PC-3 (cell line): ENCODE results near the gene SLC30A10. TPM values are rescaled to one million over a fixed set of nuclear protein-coding genes. Genes with fewer than 3 reads are reported as not detected.

Source experiments
- ATAC-seq: fragments of 200-7000 bp; cut with Tn5 transposase; 2 replicates; pipeline ENCODE4 v1.9.1; 2020; ENCODE audit warnings: mild to moderate bottlenecking, moderate library complexity
- BruUV-seq: library from RNA; stranded (reverse); fragments of 400-500 nt; replicated peaks from 2 replicates; lab custom pipeline; 2021; lab: Mats Ljungman, UMichigan
- CTCF ChIA-PET: fragments of 300-600 bp; sonication (Branson Sonifier 250); formaldehyde crosslinking; loops from one replicate; lab custom pipeline; 2022; ENCODE audit warnings: antibody characterized with exemption; lab: Charles Lee
- POLR2A ChIA-PET: fragments of 300-600 bp; sonication (Branson Sonifier 250); formaldehyde crosslinking; loops from one replicate; lab custom pipeline; 2022; ENCODE audit warnings: antibody characterized with exemption; ENCODE audit not compliant: unreplicated experiment; lab: Charles Lee
- DNase-seq: peaks from one replicate; pipeline ENCODE4 v3.0.0-alpha.2; 2015
- H2AFZ ChIP-seq: fragments of 300-600 bp; sonication (generic); 2 replicates; pipeline ENCODE4 v1.6.0; 2016; ENCODE audit warnings: antibody characterized with exemption, low read length
- H3F3A ChIP-seq: fragments of 300-600 bp; sonication (generic); one replicate; pipeline ENCODE4 v1.6.0; 2017; ENCODE audit warnings: antibody characterized with exemption, low read length, control low read depth, mild to moderate bottlenecking; ENCODE audit not compliant: unreplicated experiment
- H3K27ac ChIP-seq: fragments of 300-600 bp; sonication (generic); 2 replicates; pipeline ENCODE4 v1.5.1; 2016; ENCODE audit warnings: mild to moderate bottlenecking, low read length
- H3K27me3 ChIP-seq: fragments of 300-600 bp; sonication (generic); 2 replicates; pipeline ENCODE4 v1.6.1; 2016; ENCODE audit warnings: low read length, mixed read lengths
- H3K36me3 ChIP-seq: fragments of 300-600 bp; sonication (generic); 2 replicates; pipeline ENCODE4 v1.6.1; 2016; ENCODE audit warnings: low read depth, mixed run types, low read length, mixed read lengths
- H3K4me1 ChIP-seq: fragments of 300-600 bp; sonication (generic); 2 replicates; pipeline ENCODE4 v1.5.1; 2016; ENCODE audit warnings: low read length; ENCODE audit not compliant: insufficient read depth
- H3K4me2 ChIP-seq: fragments of 300-600 bp; sonication (generic); 2 replicates; pipeline ENCODE4 v1.6.0; 2016; ENCODE audit warnings: low read length
- H3K4me3 ChIP-seq: fragments of 300-600 bp; sonication (generic); 2 replicates; pipeline ENCODE4 v1.5.1; 2016; ENCODE audit warnings: mild to moderate bottlenecking, low read length, mixed read lengths
- H3K79me2 ChIP-seq: fragments of 300-600 bp; sonication (generic); 2 replicates; pipeline ENCODE4 v1.6.1; 2017; ENCODE audit warnings: low read length, mixed read lengths
- H3K9ac ChIP-seq: fragments of 300-600 bp; sonication (generic); 2 replicates; pipeline ENCODE4 v1.6.0; 2016; ENCODE audit warnings: mild to moderate bottlenecking, low read length
- H3K9me2 ChIP-seq: fragments of 300-600 bp; sonication (generic); replicated peaks from 2 replicates; pipeline ENCODE4 v1.6.1; 2016; ENCODE audit warnings: mixed run types, low read length, mixed read lengths
- H3K9me3 ChIP-seq: fragments of 300-600 bp; sonication (generic); 2 replicates; pipeline ENCODE4 v1.6.1; 2016; ENCODE audit warnings: low read length, mixed read lengths
- H4K20me1 ChIP-seq: fragments of 300-600 bp; sonication (generic); 2 replicates; pipeline ENCODE4 v1.6.1; 2016; ENCODE audit warnings: low read length, mixed read lengths
- CTCF ChIP-seq: fragments of 300-600 bp; sonication (generic); conservative IDR thresholded peaks from 2 replicates; pipeline ENCODE4 v1.5.1; 2017; ENCODE audit warnings: antibody characterized with exemption, low read depth, mild to moderate bottlenecking, low read length
- EZH2 ChIP-seq: fragments of 300-600 bp; sonication (generic); IDR thresholded peaks from one replicate; pipeline ENCODE4 v1.6.1; 2017; ENCODE audit warnings: antibody characterized with exemption, mild to moderate bottlenecking, low read length; ENCODE audit not compliant: unreplicated experiment
- EZH2phosphoT487 ChIP-seq: fragments of 300-600 bp; sonication (generic); IDR thresholded peaks from 2 replicates; pipeline ENCODE4 v1.6.1; 2018; ENCODE audit warnings: mild to moderate bottlenecking, antibody characterized with exemption, low read length, borderline replicate concordance
- intact Hi-C: fragments of 100-400 bp; cut with micrococcal nuclease; formaldehyde crosslinking; loops from 2 replicates; pipeline ENCODE4 v1.9.0; 2023
- total RNA-seq: library from RNA; depleted of rRNA; stranded (reverse); fragments of >200 nt; gene quantifications from 2 replicates; pipeline ENCODE4 v1.2.3, GENCODE V29; 2014

The SLC30A10 gene
- total RNA-seq, 1 experiment from 2014 or later = not detected

GRCh38 chr1:219882096-219882495, 46.3 kb downstream of the SLC30A10 start:
- Histone ChIP-seq H3K9ac (no peak overlapping the region), H4K20me1 (peaks cover 3% of the 10 kb centered on the region; the same call in 1 of the 2 replicates), H3K4me3 (no peak overlapping the region), H3K9me2 (no peaks in the 10 kb centered on the region), H3F3A (no peaks in the 10 kb centered on the region), H3K9me3 (no peaks in the 10 kb centered on the region), H3K4me1 (no peaks in the 10 kb centered on the region), H3K36me3 (no peaks in the 10 kb centered on the region), H3K4me2 (no peak overlapping the region), H3K27ac (no peak overlapping the region), H2AFZ (no peak overlapping the region), H3K79me2 (no peaks in the 10 kb centered on the region), H3K27me3 (peaks cover 96% of the 10 kb centered on the region)
- POLR2A ChIA-PET = no interaction called here
- CTCF ChIA-PET = no interaction called here
- DNase-seq (no peak), ATAC-seq (no peak)
- intact Hi-C loops = no loop called here
- TF ChIP-seq EZH2phosphoT487 (no peak), CTCF (no peak), EZH2 (no peak)
- no TSS peak for BruUV-seq

GRCh38 chr1:219880765-219881457, 47.4 kb downstream of the SLC30A10 start:
- TF ChIP-seq EZH2 (no peak), CTCF (no peak), EZH2phosphoT487 (no peak)
- Histone ChIP-seq H3K4me1 (no peaks in the 10 kb centered on the region), H3K27me3 (peaks cover 92% of the 10 kb centered on the region), H3K36me3 (no peaks in the 10 kb centered on the region), H3K4me3 (no peak overlapping the region), H3K9ac (no peak overlapping the region), H3K27ac (no peak overlapping the region), H4K20me1 (peaks cover 3% of the 10 kb centered on the region; the same call in 1 of the 2 replicates), H3F3A (no peaks in the 10 kb centered on the region), H3K9me3 (no peaks in the 10 kb centered on the region), H3K9me2 (no peaks in the 10 kb centered on the region), H3K4me2 (no peak overlapping the region), H3K79me2 (no peaks in the 10 kb centered on the region), H2AFZ (no peak overlapping the region)
- POLR2A ChIA-PET = no interaction called here
- ATAC-seq = no peak
- DNase-seq = no peak
- intact Hi-C loops = no loop called here
- no TSS peak for BruUV-seq
- CTCF ChIA-PET = no interaction called here

- BruUV-seq = no TSS peak
- peak; percentile 89 for ATAC-seq
- intact Hi-C loops = loop anchor here (2.0 kb wide), 1 partner anchor 80 kb away; no protein-coding TSS in a partner anchor
These were observed 51.6 kb downstream of the SLC30A10 start for GRCh38 chr1:219876798-219877209.

More at GRCh38 chr1:219876798-219877209, 51.6 kb downstream of the SLC30A10 start:
- peak; percentile 64 for DNase-seq
- POLR2A ChIA-PET = no interaction called here
- Histone ChIP-seq H2AFZ (no peak overlapping the region), H3K4me1 (no peaks in the 10 kb centered on the region), H3K36me3 (no peaks in the 10 kb centered on the region), H3K9me2 (no peaks in the 10 kb centered on the region), H3K4me2 (no peak overlapping the region), H3K79me2 (no peaks in the 10 kb centered on the region), H3K27ac (no peak overlapping the region), H3K4me3 (no peak overlapping the region), H3K9me3 (no peaks in the 10 kb centered on the region), H4K20me1 (peaks cover 3% of the 10 kb centered on the region; the same call in 1 of the 2 replicates), H3K27me3 (peaks cover 85% of the 10 kb centered on the region), H3F3A (no peaks in the 10 kb centered on the region), H3K9ac (no peak overlapping the region)
- CTCF ChIA-PET = no interaction called here
- TF ChIP-seq CTCF = peak; percentile 91
- no peak for TF ChIP-seq EZH2
- no peak for TF ChIP-seq EZH2phosphoT487
